Measurements from ENCODE around the gene RHBDF2.

DNA sequence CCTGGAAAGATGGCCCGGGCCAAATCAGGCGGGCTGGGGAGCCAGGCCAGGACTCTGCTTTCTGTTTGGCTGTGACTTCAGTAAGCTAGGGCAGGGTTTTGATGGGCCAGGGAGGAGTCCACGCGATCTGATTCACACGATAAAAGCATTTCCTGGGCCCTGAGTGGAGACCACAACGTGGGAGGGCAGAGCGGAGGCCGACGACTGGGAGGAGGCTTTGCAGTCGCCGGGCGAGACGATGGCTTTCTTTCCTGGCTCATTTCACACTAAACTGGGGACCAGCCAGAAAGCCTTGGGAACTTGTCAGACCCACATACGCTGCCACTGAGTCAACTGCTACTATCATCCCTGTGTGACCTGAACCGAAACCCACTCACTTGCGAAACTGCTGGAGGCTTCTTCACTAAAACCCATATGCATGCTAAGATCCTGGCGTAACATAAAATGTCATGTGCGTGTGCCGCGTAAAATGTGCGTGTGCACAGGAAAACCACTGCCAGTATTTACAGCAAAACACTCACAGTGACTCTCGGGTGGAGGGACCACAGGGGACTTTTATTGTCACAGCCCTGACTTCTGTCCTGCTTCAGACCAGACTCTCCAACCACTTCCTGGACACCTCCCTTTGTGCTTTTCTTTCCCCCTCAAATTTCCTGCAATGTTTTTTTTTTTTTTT lies 14.2 kb upstream of the RHBDF2 start:
- TF ChIP-seq, protein P1, sequence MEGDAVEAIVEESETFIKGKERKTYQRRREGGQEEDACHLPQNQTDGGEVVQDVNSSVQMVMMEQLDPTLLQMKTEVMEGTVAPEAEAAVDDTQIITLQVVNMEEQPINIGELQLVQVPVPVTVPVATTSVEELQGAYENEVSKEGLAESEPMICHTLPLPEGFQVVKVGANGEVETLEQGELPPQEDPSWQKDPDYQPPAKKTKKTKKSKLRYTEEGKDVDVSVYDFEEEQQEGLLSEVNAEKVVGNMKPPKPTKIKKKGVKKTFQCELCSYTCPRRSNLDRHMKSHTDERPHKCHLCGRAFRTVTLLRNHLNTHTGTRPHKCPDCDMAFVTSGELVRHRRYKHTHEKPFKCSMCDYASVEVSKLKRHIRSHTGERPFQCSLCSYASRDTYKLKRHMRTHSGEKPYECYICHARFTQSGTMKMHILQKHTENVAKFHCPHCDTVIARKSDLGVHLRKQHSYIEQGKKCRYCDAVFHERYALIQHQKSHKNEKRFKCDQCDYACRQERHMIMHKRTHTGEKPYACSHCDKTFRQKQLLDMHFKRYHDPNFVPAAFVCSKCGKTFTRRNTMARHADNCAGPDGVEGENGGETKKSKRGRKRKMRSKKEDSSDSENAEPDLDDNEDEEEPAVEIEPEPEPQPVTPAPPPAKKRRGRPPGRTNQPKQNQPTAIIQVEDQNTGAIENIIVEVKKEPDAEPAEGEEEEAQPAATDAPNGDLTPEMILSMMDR (optimal IDR thresholded peaks at IDR 0.05 in 1 of 3, IDR thresholded peaks at IDR 0.05 in 1 of 3, conservative IDR thresholded peaks at IDR 0.05 in 1 of 3; ENCODE audit: extremely low read depth in 1 of 3, insufficient read depth in 2 of 3, low read length in 3 of 3): no peak
- TF ChIP-seq EZH2 (IDR thresholded peaks at IDR 0.05; ENCODE audit: low read length): no peak

Measured in keratinocyte (primary cell).